Right lung (tissue), 5 donors: ENCODE measurements around the gene POU6F1. TPM values are rescaled to one million over a fixed set of nuclear protein-coding genes. Genes with fewer than 3 reads are reported as not detected.
"Not testable (repeated sequence)": the region's sequence is repeated elsewhere in the genome, so short reads cannot be mapped to it uniquely, and the experiment has no call there.

Experiments used
- DNase-seq, 2 donors: peaks; one replicate each; pipeline ENCODE4 v3.0.0-alpha.2; 2013
- polyA plus RNA-seq, 5 donors: library from polyadenylated mRNA; unstranded; fragments of 120-200 nt; gene quantifications; one replicate each; pipeline versions ENCODE4 v1.2.1 to v1.2.3, GENCODE V29; 2013; ENCODE audit warnings: inconsistent platforms in 1 of 5, low replicate concordance in 1 of 5; ENCODE audit not compliant: insufficient read length in 5 of 5, insufficient read depth in 1 of 5

The POU6F1 gene
- polyA plus RNA-seq, 5 donors: 8.5 to 17.4 (median 12.5) TPM

GRCh38 chr12:51229116-51229809, 11.4 kb upstream of the POU6F1 start:
- DNase-seq: no peak

DNA sequence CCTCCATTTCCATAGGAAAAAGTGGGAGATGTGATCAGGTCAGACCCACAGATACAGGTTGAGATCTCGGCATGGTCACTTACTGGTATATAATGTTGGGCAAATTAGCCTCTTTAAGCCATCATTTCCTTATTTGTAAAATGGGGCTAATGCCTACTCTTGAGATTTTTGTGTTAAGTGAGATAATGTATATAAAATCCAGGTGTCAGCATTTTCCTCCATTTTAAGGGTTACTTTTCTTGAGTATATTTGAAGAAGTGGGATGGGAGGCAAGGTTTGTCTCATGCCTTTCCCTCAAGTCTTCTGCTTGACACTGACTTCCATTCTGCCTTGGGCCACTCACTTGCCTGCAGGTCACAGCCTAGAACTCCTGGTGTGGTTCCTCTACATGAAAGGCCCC, 10.1 kb upstream of the POU6F1 start:
- no peak for DNase-seq

- not testable (repeated sequence) for DNase-seq
Observed at GRCh38 chr12:51227112-51227511, 9.2 kb upstream of the POU6F1 start.

GRCh38 chr12:51225771-51226170, 7.9 kb upstream of the POU6F1 start:
- DNase-seq: no peak

DNA sequence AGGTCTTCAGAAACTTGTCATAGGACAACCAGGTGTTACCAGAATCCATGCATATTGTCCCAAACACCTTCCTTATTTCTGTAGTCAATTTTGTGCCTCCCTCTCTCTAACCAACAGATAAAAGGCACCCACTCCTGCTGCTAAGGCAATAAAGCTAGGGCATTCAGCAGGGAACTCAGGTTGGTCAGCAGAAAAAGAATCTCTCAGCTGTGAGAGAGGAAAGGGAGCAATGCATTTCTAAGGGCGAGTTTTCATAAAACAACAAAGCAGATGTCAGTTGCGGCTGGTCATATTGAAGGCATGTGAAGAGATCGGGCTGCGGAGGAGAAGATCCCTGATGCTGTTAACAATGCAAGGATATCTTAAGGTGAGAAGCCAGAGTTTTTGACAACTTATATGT, 7.4 kb upstream of the POU6F1 start:
- no peak for DNase-seq

GRCh38 chr12:51224625-51225024, 6.8 kb upstream of the POU6F1 start:
- no peak for DNase-seq

DNA sequence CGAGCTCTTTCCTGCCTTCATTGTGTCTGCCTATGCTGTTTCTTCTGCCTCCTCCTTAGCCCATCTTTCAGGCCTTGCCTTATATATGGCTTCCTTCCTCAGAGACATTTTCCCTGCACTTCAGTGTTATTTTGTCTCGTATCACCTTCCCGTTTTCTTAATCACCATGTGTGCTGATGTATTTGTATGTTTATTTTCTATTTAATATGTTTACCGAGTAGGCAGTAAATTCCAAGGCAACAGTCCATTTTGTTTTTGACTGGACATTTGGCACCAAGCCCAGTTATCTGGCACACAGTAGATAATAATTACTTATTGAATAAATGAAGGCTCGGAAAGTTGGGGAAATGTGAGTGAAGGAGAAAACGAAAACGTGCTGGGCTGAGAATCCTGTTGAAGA, 4.6 kb upstream of the POU6F1 start:
- DNase-seq: peak; percentile 25 to 32

DNA sequence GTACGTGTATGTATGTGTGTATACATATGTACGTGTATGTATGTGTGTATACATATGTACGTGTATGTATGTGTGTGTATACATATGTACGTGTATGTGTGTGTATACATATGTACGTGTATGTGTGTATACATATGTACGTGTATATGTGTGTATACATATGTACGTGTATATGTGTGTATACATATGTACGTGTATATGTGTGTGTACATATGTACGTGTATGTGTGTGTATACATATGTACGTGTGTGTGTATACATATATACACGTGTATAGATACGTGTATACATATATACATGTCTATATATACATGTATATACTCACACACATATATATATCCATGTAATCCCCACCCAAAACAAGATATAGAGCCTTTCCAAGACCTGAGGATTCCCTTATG, 2.0 kb upstream of the POU6F1 start:
- DNase-seq: not testable (repeated sequence)

- no peak for DNase-seq
Observed at GRCh38 chr12:51219322-51219721, 1.5 kb upstream of the POU6F1 start.

GRCh38 chr12:51218607-51219161, 822 bp upstream of the POU6F1 start:
- DNase-seq: no peak

DNA sequence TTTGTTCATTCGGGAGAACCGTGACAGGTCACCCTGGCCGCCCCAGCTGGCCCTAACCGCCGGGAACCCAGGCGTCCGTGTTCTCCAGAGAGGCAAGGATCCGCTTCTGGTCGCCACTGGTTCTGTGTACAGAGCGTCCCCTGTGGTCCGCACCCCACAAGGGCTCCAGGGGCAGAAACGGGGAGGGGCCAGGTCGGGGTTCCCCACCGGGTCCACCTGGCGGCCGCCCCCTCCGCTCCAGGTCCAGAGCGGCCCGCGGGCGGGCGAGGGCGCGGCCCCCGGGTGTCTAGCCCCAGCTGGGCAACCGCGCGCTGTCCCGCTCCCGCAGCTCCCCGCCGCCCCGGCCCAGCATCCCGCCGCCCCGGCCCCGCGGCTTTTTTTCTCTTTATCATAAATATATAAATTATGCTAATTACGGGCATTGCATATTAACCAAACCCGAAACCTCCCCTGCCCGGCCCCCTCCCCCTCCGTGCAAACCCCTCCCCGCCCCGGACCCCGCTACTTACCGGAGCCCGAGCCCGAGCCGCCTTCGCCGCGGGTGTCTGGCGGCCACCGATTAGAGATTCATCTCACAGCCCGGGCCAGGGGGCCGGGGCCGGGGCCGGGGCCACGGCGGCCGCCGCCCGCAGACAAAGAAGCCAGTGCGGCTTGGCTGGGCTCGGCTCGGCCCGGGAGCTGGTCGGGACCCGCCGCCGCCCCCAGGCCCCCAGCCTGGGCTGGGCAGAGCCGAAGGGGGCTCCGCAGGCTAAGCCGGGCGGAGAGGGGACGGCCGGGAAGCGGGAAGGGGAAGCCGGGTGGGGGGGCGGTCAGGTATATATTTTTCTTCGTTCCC, 512 bp downstream of the POU6F1 start:
- peak; percentile 32 to 44 for DNase-seq

- DNase-seq: no peak
Observed at GRCh38 chr12:51216642-51217041, 1.2 kb downstream of the POU6F1 start.

DNA sequence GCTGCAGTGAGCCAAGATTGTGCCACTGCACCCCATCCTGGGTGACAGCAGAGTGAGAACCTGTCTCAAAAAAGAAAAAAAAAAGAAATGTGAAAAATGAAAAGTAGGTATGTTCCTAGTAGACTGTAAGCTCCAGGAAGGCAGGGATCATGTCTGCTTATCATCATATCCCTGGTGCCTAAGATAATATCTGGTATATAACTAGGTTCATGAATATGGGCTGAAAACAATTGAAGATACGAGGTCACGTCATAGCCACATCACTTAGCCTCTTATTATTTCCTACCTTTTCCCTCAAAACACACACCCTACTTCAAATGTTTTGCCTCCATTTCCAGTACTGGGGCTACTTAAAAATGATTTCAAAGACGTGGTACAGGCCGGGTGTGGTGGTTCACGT, 3.0 kb downstream of the POU6F1 start:
- no peak for DNase-seq

- no peak for DNase-seq
Observed at GRCh38 chr12:51210690-51211395, 7.0 kb downstream of the POU6F1 start.

- no peak for DNase-seq
Observed at GRCh38 chr12:51209259-51209658, 8.6 kb downstream of the POU6F1 start.

- DNase-seq: no peak
Observed at GRCh38 chr12:51208016-51208660, 9.7 kb downstream of the POU6F1 start.

DNA sequence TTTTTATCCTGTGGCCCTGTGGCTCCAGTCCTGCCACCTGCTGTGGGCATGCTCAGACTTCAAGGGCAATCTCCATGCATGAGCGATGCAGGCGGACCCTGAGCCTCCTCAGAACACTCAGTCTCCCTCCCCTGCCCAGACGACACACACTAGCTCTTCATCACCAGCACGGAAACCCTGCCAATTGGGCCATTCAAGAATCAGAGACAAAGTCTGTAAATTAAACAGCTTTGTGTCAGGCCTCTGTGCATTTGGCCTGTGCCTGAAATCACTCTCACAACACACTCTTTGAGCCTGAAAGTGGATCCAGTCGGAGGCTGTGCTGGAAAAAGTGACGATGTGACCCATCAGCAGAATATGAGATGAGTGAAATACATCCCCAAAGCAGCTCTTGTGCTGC, 12.5 kb downstream of the POU6F1 start:
- no peak for DNase-seq

DNA sequence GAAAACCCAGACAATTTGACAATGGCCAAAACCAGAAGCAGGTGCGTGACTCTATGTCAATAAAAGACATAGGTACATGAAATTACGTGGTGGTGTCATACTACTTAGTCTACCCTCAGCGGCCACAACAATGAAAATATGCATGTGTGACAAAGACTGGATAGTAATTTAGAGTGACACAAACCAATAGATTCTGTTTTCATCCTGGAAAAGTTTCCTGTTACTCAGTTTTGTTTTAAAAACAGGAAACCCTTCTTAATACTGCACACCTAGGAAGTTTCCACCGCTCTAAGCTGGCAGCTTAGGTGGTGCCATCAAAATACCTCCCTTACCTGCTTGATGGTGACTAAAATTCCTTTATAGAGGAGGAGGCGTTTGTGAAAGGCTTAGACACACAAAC, 15.1 kb downstream of the POU6F1 start:
- DNase-seq: no peak

- no peak for DNase-seq
Observed at GRCh38 chr12:51200806-51201205, 17.1 kb downstream of the POU6F1 start.

DNA sequence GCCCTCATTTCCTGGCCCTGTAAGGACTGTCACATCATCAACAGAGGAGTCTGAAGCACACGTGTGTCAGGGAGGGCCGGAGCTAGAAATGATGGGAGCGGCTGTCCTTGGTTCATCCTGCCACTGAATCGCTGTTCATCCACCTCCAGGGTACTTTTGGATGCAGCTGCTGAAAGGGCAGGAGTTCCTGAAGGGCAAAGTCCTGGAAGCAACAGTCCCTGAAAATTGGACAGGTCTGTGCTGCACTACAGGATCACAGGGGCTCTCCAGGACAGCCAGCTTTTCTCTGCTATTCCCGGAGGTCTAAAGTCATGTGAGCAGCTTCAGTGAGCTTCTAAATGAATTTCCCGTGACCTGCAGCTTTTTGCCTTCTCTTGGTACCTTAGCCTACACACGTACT, 17.7 kb downstream of the POU6F1 start:
- DNase-seq: no peak

- DNase-seq: no peak
Observed at GRCh38 chr12:51199366-51199945, 18.4 kb downstream of the POU6F1 start.
